GM19438 (cell line): ENCODE measurements around the gene MEF2A.

Experiments used
- ATAC-seq: cut with Tn5 transposase; IDR thresholded peaks from one replicate; pipeline ENCODE4 v1.9.1; 2021; ENCODE audit warnings: low read depth; ENCODE audit not compliant: unreplicated experiment

MEF2A gene

DNA sequence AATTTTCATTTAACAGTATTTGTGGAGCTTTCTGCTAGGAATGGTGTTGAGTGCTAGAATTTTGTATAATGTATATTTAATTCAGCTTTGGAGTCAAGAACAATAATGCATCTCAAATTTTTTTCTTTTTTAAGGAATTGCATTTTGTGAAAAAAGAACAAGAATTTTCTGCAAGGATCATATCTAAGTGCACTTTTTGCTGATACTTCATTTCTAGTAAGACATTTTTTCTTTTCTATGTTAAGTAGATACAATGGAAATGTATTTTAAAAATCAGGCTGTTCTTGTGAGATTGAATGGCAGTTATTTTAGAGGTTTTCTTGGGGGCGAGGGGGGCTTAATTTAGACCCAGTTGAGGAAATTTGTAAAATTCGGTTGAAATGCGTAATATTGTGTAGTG lies 32.5 kb downstream of the MEF2A start:
- ATAC-seq = no peak

DNA sequence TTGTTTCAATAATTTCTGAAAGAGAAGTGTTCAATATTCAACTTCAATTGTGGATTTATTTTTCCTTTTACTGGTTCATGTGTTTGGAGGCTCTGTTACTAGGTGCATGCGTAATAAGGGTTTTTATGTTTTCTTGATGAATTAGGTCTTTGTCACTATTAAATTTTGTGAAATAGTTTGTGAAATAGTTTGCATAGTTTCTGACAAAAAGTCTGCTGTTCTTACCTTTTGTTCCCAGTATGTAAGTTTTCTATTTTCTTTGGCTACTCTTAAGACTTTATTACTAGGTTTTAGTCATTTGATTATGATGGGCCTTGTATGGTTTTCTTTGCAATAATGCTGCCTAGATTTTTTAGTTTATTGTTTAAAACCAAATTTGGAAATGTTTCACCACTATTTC lies 38.0 kb downstream of the MEF2A start:
- no peak for ATAC-seq

DNA sequence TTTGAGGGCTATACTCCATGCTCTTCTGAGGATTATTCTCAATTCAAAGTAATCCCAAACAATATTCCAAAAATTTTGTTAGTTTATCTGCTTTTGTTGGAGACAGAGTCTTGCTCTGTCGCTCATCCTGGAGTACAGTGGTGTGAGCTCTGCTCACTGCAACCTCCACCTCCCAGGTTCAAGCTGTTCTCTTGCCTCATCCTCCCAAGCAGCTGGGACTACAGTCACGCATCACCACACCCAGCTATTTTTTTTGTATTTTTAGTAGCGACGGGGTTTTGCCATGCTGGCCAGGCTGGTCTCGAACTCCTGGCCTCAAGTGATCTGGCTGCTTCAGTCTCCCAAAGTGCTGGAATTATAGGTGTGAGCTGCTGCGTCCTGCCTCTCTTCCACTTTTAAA lies 39.1 kb downstream of the MEF2A start:
- ATAC-seq = no peak

DNA sequence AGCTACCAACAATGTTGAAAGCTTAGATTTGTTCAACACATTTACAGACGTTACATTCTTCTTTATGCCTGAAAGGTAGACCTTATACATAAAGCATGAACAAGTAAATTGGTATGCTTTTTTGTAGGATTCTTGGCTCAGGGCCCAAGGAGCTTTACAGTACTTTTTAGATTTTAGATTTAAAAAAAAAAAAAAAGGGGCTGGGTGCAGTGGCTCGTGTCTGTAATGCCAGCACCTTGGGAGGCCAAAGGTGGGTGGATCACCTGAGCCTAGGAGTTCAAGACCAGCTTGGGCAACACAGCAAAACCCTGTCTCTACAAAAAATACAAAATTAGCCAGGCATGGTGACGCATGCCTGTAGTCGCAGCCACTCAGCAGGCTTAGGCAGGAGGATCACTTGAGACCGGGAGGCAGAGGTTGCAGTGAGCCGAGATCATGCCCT lies 39.7 kb downstream of the MEF2A start:
- no peak for ATAC-seq

DNA sequence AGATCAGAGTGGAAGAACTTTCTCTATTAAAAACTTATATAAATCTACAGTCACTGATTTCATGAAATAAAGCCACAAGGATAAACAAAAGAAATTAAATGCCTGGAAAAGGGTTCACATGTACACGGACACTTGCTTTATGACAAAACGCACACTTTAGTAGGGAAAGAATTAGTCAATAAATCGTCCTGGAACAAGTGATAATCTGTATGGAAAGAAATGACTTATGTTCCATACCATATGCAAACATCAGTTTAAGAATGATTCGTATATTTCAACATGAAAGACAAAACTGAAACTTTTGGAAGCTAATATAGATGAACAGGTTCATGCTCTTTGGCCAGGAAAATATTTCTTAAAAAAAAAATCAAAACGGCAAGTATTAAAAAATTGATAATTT lies 40.2 kb downstream of the MEF2A start:
- no peak for ATAC-seq

DNA sequence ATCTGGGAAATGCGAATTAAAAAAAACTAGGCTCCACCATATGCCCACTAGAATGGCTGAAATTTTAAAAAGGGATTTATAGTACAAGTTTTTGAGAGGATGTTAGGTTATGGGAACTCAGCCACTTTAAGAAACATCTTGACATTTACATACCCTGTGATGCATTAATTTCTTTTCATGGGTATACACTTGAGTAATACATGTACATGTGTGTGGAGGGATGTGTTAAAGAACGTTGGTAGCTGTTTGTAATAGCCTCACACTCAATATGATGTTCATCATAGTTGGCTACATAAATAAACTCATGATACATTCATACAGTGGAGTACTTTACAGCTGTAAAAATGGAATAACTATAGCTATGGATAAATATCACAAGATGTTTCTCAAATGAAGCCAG lies 40.9 kb downstream of the MEF2A start:
- no peak for ATAC-seq

DNA sequence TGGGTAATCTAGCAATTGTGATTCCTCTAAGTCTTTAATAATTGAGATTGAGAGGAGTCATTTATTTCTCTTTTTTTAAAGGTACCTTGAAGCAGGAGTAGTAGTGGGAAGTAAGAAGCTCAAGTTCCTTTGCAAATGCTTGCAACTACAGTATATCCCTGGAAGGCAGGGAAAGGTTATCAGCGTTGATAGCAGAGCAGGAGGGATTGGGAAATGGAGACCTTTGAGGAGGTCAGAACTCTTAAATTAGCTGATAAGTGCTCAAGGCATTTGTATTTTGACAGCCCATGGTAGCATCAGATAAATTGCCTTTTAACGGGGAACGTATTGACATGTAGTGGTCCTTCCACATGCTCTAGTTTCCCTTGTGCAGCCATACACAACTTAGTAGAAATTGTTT lies 47.7 kb downstream of the MEF2A start:
- ATAC-seq = no peak

DNA sequence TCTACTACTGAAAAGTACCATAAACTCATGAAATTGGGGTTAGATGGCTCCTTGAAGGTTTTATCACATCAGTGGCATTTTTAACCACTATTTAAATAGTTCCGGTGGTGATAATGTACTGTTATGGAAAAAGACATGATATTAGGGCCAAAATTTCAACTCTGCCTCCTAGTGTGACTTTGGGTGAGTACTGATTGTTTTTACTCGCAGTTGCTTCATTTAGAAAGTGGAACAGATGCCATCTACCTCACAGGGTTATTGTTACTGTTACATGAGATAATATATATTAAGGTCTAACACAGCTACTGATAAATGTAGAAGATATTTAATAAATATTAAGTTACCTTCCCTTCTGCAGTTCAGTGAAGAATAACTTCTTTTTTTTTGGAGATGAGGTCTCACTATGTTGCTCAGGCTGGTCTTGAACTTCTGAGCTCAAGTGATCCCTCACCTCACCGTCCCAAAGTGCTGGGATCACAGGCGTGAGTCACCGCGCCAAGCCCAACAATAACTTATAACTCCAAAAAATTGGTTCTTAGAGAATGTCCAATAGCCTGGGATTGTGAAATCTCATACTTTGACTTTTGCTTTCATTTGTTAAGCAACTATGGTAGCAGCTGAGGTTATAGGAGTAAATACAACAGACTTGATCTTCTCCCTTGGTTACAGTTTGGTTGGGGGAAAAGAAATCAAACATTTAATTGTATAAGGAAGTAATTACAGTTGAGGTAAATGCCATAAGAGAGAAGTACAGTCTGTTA lies 48.3 kb downstream of the MEF2A start:
- no peak for ATAC-seq

DNA sequence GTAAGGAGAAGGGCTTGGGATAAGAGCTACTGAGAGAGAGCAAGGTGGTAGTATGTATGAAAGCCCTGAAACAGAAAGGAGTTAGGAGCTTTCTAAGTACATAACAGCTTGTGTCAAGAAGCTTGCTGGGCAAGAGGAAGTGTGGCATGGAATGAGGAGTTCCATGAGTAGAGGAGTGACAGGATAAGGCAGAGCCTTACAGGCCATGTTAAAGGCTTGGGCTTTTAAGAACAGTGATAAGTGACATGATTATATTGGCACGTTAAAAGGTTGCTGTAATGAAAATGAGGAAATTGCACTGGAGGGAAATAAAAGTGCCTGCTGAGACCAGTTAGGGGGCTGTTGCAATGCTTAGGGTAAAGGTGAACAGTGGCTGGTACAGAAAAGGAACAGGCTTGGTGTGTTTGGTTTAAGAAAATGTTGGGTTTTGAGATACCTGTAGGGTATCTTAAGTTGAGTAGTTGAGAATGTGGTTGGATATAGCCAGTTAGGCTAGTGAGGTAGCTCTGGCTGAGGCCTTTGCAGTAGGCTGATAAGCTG lies 49.0 kb downstream of the MEF2A start:
- no peak for ATAC-seq

DNA sequence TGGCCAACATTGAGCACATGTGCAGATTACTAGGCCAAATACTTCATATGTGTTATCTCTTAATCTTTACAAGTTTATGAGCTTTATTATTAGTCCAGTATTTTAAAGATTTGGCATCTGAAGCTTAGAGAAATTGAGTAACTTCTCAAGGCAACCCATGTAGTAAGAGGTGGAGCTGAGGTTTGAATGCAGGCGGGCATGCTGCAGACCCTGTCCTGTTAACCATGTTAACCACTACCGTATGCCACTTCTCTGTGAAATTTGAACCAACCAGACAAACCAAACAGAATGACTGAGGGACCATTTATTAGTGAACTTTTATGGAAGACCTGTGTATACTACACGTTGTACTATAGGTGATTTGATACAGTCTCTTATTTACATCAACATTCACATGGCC lies 49.7 kb downstream of the MEF2A start:
- no peak for ATAC-seq

DNA sequence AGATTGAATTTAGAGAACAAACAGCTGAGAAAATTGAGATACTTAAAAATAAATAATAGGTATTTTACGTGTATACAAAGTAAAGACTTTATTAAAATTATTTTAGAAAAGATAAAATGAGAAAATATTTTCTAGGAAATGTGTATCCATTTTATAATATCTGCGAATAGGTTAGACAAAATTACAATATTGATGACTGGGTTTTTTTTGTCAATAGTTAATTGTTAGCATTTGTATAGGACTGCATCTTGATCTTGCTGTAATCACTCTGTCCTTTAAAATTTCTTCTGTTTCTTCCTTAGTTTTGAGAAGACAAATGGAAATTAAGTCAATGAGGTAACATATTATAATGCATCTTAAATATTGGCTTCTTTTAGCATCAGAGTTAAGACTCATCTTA lies 50.3 kb downstream of the MEF2A start:
- no peak for ATAC-seq

DNA sequence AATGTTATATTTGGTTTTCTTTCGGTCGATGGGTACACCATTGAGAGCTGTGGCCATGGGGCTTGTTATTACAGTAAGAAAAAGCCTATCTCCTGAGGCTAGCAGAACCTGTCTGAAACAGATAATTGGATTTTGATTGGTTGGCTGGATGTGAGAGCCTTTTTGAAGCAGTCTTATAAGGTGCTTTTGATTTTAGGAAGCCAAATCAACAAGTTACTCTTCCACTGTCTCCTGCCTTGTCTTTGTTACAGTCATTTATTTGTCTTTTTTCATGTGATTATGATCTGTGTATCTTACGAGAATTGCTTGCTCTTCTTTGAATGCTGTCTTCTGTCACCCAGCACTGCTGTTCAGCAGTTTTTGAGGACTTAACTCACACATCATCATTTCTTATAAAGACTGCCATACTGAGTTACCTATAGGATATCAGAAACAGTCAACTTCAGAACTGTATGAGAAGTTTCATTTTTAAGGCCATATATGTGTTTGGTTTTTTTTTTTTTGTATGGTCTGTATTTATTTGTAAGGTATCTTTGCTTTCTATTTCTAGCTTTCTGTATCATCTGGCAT lies 51.1 kb downstream of the MEF2A start:
- no peak for ATAC-seq

DNA sequence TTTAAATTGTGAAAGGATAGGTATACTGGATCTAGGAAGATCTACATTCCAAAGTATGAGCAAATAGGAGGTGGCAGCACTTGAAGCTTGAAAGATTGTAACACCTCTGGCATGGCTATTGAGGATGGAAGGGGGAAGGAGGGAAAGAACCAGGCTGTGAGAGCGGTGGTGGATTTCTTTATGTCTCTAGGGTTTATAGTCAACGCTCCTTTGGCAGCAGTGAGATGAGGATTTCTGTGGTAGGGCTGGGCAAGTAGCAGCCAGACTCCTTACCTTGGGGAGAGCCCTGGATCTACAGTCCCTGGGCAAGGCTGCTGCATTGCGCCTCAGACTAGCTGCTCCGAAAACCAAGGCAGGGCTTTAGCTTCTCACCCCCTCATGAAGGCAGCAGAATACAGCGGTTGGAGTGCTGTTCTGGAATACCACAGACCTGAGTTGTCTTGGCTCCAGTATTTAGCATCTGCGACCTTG lies 53.2 kb downstream of the MEF2A start:
- no peak for ATAC-seq

DNA sequence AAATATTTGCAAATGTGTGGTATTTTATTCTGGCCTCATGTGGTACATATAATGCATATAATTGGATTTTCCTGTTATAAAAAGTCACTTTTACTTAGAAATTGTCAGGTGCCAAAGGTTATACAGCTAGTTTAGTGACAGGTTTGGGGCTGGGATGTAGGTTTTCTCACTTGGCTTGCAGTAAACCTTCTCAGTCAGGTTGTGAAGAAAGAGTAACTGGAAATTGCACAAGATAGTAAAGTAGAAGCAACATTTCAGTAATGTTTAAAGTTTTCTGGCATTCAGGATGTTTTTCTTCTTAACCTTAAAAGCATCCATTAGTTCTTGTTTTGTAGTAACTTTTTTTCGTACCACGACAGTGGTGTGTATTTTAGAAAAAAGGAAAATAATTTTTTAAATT lies 53.9 kb downstream of the MEF2A start:
- no peak for ATAC-seq

DNA sequence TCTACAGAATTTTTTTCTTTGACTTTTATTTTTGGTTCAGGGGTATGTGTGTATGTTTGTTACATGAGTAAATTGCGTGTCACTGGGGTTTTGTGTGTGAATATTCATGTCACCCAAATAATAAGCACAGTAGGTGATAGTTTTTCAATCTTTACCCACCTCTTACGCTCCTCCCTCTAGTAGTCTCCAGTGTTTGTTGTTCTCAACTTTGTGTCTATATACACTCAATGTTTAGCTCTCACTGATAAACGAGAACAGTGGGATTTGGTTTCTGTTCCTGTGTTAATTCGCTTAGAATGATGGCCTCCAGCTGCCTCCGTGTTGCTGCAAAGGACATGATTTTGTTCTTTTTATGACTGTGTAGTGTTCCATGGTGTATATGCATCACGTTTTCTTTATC lies 54.4 kb downstream of the MEF2A start:
- no peak for ATAC-seq

DNA sequence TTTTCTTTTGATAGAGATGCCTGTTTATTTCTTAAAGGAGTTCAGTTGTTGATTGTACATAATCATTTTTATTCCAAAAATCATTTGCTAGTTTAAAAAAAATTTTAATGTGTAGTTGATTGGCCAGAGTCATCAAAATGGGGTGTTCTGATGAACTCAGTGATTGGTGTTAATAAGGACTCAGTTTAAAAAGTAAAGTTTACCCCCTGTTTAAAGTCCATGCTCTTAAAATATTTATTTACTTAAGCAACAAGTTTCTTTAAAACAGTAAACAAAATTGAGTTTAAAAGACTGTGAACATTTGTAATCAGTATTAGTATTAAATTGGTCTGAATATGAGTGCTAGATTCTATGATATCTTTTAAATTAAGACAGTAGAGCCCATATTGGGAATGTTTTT lies 56.0 kb downstream of the MEF2A start:
- ATAC-seq = no peak

DNA sequence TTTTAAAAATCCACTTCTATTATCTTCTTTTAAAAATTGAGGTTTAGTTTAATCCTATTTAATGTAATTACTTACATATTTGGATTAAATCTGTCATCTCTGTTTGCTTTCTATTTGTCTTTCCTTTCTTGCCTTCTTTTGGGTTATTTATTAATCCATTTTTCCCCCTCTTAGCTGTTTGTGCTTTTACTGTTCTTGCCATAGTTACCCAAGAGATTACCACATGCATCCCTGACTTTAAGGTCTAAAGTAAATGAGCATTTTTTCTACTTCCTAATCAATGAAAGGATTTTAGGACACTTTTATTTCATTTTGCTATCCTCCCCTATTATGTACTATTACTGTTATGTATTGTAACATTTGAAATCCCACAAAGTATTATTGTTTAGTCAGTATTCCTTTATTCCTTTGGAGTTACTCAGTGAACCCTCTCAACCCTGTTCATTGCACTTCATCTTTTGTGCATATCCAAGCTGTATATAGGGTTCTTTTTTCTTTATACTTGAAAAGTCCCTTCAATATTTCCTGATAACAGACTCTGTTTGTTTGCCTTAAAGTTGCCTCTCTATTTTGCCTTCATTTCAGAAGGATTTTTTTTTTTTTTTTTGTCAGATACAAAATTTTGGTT lies 62.7 kb downstream of the MEF2A start:
- ATAC-seq = no peak

DNA sequence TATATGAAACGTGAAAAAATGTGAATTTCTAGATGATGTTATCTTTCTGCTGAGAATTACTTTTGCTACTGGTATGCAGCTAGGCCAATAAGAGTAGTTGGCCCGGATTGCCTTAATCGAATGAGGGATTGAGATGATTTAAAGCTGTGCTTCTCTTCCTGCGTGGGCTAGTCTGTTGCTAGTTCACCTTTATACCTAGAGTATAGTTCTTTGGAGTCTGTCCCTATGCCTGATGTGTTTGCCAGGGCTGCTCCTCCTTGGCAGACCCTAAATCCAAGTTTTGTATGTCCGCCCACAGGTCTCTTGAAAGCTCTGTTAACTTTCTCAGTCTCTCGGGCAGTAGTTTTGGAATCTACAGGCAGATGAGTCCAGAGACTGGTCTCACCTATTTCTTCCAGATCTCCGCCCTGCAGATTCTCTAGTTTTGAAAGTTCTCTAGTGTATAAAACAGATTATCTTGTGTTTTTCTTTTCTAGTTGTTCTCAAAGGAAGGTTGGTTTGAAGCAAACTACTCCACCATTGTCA lies 64.9 kb downstream of the MEF2A start:
- ATAC-seq = peak; percentile 39

DNA sequence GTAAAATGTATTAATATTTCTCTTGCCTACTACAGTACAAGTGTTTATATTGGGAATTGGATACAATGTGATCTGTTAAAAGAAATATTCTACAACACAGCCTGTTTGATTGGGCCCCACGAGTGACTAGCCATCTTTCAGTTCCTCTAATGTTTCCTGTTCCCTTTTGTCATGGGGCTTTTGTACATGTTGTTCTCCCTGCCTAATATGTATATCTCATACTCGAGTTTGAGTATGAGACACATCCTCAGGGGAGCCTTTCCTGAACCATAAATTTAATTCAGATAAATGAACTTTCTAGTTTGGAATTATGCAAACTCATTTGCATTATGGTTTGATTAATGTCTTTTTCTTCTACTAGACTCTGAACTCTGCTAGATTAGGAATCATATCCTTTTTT lies 65.5 kb downstream of the MEF2A start:
- ATAC-seq = peak; percentile 85

DNA sequence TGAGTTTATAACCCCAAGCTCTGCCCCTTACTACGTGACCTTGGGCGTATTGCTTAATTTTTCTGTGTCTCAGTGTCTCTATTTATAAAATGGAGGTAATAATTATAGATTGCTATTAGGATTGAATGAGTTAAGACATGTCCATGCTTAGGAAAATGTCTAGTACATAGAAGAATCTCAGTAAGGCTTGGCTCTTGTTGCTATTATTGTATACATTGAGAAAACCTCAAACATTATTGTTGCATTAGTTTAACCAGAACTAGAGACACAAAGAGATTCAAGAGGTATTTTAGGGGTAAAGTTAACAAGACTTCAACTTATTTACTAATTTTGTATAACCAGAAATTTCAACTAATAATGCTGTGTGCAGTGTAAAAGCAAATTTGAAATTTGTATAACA lies 66.7 kb downstream of the MEF2A start:
- ATAC-seq = no peak

DNA sequence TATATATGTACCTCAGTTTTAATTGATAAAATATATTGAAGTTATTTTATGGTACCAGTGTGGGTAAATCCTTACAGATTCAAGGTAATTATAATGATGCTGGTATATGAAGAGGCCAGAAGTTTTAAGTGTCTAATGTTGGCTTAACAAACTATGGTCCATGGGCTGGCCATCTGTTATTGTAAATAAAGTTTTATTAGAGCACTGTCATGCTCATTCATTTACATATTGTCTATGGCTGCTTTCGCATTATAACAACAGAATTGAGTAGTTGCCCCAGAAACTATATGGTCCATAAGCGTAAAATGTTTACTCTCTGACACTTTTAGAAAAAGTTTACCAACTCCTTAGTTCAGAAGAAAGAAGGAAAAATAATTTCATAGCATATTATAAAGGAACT lies 67.9 kb downstream of the MEF2A start:
- no peak for ATAC-seq

DNA sequence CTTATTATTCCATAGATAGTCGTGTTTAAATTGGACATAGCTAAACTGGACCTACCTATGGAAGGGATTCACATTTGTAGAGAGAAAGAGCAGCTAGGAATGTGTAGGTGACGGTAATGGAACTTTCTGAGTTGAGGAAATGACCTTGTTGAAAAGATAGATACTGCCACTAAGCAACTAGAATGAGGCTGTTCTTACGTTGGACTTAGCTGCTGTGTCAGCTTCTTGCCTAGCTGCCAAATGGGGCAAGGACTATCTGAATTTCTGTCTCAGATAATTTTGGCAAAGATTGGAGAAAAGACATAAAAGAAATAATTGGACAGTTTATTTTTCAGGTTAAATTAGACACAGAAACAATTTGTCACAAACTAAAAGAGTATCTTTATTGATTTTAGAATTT lies 68.8 kb downstream of the MEF2A start:
- no peak for ATAC-seq
